HG03354 (cell line): ENCODE data around the gene RMDN3.

Experiments used
- ATAC-seq: cut with Tn5 transposase; IDR thresholded peaks from one replicate; pipeline ENCODE4 v1.9.1; 2021; ENCODE audit warnings: mild to moderate bottlenecking; ENCODE audit not compliant: unreplicated experiment, poor library complexity, severe bottlenecking

RMDN3 gene

DNA sequence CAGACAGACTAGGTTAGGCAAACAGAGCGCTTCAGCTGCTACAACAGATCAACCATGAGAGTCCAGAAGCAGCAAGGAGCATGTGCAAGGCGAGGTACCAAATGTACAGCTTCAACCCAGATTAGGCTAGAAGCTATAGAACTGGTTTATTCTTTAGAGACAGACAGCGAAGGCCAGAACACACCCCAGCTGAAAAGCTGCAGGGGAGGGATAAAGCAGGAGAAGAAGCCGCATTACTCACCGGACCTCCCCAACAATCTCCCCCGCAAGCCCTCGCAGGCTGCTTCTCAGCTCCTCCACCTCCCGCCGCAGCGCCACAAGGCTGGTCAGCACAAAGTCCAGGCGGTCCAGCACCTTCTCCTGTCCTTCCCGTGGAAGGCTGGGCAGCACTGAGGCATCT is 3.3 kb downstream of the RMDN3 start:
- no peak for ATAC-seq

DNA sequence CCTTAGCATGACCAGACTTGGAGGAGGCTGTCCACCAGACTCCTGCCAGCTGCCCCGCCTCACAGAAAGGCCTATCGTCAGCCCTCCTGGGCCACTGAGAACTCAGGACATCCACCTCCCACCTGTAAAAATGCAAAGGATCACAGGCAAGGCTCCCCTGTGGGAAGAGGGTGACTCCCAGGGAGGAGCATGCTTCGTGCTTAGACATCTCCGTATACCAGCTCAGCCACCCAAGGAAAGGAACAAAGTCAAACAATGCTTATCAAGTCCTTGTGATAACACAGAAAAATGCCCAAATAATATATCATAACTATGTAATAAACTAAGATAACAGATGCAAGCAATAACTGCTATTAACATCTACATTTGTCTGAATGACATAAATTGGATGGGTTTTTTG is 4.2 kb downstream of the RMDN3 start:
- no peak for ATAC-seq

DNA sequence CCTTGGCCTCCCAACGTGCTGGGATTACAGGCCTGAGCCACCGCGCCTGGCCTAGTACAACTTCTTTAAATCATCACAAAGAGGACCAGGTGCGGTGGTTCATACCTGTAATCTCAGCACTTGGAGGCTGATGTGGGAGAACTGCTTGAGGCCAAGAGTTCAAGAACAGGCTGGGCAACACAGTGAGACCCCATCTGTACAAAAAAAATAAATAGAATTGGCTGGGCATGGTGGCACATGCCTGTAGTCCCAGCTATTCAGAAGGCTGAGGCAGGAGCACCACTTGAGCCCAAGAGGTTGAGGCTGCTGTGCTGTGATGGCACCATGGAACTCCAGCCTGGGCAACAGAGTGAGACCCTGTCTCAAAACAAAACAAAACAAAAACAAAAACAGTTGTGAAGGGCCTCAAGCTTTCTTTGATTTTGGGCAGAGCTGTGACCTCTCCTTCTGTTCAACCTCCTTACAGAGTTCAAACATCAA is 5.9 kb downstream of the RMDN3 start:
- no peak for ATAC-seq

DNA sequence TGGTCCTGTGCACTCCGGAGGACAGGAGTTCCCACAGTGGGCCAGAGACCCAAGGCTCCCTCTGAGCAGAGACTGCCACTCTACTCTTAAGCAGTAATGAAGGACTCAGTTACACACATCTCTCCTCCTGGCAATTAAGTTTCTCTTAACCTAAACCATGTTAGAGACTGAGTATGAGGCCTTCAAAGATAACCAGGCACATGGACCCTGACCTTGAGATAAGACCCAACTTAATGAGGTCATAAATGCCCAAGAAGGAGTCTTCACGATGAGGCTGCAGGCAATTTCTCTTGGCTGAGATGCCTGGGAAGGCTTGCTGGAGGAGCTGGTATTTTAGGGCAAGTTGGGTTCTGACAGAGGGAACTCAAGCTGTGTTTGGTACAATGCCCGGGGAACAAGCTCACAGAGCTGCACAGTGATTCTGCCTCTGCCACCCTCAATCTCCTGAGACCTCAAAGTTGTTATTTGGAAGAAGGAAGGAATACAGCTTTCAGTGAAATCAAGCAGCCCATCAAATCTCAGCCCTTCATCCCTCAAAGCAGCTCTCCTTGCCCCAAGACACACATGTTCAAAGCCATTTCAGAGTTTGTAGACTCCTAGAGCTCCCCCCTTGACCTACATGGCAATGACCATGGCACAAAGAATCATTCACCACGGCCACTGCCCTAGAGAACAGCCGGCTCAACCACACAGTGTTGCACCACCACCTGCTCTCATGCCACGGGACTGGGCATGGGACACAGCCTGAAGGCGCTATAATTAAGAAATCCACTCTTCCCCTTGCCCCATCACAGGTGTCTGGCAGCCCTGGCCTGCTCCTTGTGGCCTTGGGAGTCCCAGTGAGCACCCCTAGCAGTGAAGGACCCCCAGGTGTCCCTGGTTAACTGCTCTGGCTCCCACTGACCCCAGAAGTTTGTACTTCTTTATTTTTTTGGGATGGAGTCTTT is 7.1 kb downstream of the RMDN3 start:
- ATAC-seq: no peak

DNA sequence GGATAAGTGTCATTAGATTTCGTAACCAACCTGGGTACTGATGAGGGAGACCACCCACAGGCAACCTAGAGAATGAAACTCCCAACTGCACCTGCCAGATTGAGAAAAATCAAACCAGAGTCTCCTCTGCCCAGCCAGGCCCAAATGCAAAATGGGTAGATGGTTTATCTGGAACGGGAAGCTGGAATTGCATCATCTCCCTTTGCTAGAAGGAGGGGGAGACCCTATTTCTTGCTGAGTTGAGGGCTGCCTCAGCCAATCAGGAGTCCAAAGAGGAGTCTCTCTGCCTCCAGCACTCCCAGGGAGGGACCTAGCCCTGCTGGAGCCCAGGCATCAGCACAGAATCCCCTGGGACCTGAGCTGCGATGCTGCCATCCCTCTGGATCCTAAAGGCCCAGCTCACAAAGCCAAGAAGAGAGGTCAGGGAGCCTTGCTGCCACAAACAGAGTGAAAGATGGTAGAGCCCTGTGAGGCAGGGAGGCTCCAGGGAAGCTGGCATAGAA is 8.1 kb downstream of the RMDN3 start:
- ATAC-seq: no peak

DNA sequence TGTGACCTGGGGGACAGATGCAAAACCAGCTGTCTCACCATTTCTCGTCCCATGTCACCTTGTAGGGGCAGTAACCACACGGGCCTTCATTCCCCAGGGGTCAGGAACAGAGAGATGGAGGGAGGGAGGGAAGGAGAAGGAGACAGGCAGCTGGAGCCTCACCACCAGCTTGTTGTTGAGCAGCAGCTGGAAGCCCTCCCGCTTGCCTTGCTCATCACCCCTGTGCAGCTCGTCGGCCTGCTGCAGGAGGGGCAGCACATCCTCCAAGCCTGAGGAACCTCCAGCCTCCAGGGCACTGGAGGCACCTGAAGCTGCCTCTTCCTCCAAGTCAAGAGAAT is 10.3 kb downstream of the RMDN3 start:
- no peak for ATAC-seq

DNA sequence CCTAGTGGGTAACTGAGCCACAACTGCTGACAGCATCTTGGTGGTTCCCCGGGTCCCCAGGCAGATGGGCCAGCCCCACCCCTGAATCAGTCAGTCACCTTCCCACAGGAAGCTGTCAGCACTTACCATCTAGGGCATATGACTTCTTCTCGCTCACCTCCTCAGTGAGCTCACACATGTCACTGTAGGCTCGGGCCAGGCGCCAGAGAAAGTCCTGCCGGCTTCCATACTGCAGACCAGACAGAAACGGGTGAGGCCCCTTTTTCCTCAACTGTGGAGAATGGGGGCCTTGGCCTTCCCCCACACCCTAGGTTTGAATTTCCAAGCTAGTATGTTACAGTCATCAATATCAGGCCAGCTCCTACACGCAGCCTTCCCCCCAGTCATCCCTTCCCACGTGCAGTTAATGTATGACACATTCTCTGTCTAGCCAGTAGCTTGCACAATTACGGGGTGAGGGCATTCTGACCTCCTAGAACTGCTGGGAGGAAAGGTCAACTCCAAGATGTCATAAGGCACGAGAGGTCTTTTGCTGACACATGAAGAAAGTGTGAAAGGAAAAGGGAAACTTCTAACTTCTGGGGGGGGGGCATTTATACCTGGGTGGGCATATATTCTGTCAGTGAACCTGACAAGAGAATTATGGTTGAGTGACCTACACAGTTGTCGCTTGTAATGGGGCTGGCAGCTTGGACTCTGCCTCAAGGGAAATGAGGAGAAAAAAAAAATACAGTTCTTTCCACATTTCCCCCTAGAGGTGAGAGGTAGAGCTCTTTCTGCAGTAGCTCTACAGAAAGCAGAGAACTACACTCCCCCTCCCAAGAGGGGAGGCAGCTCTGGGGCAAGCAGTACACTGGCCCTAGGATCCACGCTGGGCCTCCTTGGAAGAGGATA is 10.9 kb downstream of the RMDN3 start:
- ATAC-seq: no peak

DNA sequence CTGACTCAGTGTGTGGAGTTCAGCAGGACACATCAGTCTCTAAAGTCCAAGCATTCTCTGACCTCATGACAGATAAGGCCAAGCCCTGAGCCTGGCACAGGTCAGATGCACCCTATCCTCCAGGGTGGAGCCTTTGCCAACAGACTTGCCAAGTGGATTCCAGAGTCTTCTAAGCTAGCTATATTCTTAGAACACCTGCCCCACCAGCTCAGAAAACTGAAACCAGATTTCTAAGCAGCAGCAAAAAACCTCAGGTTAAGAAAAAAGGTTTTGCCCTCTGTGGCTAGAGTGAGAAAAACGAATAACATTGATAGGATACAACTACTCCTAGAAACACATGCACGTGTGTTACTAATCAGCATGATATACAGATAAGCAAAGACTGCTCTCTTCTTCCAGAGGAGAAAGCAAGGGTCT is 11.6 kb downstream of the RMDN3 start:
- ATAC-seq: no peak

DNA sequence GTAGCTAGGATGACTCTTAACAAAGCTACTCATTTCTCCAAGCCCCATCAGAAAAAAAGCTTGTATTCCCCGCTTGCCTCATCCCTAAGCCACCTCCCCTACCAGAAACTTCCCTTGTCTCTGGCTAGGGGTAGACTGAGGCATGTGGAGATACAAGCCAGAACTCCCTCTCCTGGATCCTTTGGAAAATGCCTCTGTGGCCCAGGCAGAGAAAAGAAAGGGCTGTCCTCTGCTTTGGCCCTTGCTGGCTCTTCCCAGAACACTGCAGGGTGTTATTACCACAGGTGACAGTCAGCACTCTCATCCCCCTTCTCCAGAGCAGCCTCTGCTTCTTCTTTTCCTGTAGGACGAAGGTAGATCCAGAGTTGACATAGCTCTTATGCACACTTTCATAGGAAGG is 15.2 kb downstream of the RMDN3 start:
- ATAC-seq: no peak

DNA sequence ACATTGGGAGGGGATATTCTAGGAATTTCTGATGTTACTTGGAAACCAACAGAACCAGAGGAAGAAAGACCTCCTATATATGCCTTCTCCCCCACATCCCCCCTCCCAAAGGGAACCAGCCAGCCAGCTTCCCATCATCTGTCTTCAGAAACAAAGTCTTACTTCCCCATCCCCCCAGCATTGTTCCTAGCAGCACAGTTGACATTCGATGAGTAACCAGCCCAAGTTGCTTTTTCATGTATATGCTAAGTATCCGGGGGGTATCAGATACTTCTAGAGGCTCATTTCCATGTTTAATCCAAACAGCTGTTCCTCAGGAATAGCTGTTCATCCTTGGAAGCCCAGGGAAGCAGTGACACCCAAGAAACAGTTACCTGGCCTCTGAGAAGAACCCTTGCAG is 16.0 kb downstream of the RMDN3 start:
- ATAC-seq: no peak

DNA sequence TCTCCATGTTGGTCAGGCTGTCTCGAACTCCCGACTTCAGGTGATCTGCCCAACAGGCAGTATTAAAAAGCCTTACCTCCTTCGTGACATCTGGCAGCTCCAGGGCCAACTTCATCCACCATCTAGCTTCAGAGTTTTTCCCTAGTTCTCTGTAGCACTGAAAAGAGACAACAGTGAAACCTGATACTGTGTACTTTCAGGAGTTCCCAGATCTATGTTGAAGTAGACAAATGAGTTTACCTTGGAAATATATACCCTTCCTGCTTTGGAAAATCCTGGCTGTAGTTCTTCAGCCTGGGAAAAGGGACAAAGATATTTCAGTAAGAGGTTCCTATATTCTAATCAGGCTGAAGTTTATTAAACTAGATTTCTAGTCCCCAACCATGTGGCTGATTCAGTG is 18.0 kb downstream of the RMDN3 start:
- no peak for ATAC-seq

DNA sequence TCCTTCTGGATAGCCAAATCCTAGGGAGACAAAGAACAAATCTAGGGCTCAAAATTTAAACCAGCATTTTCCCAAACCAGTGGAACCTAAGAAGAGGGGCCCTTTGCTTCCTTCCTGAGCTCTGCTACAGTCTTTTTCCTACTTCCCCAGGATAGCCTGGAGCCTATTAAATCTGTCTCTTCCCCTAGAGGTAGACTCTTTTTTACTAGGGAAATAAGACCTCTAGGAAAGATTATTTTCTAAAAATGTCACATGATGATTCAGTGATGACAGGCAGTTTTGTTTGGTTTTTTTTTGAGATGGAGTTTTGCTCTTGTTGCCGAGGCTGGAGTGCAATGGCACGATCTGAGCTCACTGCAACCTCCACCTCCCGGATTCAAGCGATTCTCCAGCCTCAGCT is 18.5 kb downstream of the RMDN3 start:
- ATAC-seq: no peak

DNA sequence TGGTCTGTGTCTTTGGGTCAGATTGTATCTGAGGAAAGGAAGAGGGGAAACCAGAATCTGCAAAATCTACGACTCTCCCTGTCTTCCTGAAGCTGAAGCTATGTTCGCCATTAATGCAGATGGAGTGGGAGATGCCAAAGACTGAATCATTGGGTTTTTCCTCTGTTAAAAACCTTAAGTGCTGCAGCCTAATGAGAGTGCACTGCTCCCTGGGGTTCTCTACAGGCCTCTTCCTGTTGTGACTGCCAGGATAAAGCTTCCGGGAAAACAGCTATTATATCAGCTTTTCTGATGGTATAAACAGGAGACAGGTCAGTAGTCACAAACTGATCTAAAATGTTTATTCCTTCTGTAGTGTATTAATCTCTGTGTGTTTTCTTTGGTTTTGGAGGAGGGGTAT is 24.0 kb downstream of the RMDN3 start:
- no peak for ATAC-seq

DNA sequence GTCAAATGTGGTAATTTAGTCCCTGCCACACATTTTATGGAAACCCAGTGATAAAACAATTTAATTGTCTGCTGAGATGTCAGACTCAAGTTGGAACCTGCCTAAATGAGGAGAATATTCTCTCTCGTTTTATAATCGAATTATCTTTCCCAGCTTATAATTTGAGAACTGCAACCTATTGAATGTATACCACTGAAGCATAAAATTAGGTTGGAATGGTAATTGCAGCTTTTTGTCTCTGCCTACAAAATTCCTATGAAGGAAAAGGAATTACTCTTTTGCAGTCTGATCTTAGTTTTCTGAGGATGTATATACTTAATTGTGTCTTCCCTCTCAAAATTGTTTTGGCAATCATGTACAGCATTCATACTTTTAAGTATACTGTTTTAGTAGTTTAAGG is 31.1 kb downstream of the RMDN3 start:
- no peak for ATAC-seq

DNA sequence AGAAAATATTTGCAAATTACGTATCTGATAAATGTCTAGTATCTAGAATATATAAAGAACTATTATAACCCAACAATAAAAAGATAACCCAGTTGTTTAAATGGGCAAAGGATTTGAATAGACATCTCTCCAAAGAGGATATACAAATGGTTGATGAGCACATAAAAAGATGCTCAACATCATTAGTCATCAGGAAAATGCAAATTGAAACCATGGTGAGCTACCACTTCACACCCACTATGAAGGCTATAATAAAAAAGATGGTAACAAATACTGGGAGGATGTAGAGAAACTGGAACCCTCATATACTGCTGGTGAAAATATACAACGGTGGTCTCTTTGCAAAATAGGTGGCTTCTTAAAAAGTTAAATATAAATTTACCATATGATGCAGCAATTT is 32.1 kb downstream of the RMDN3 start:
- no peak for ATAC-seq

DNA sequence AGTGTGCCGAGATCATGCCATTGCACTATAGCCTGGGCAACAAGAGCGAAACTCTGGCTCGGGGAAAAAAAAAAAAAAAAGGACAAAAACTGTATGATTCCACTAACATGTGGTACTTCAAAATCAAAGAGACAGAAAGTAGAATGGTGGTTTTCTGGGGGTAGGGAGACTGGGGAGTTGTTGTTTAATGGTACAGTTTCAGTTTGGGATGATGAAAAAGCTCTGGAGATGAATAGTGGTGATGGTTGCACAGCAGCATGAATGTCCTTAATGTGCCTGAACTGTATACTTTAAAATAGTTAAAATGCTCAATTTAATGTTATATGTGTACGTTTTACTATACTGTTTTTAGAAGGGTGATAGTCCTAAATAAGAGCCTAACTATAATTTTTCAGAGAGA is 32.7 kb downstream of the RMDN3 start:
- ATAC-seq: no peak

DNA sequence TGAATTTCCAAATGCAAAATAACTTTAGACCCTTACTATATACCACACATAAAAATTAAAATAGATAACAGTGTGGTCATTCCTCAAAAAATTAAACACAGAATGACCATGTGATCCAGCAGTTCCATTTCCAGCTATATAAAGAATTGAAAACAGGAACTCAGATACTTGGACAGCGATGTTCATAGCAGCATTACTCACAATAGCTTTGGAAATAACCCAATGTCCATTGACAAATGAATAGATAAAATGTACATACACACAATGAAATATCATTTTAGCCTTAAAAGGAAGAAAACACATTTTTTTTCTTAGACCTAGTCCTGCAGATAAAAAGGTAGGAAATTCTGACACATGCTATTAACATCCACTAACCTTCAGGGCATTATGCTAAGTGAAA is 33.4 kb downstream of the RMDN3 start:
- ATAC-seq: no peak

DNA sequence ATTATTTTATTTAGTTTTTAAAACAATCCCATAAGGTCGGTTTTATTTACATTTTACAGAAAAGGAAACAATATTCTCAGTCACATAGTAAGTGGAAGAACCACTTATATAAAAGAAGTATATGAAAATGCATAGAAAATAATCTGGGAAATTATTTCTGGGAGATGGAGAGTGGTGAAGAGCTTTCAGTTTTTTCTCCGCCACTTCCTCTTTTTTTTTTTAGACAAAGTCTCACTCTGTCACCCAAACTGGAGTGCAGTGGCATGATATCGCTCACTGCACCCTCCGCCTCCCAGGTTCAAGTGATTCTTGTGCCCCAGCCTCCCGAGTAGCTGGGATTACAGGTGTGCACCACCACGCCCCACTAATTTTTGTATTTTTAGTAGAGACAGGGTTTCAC is 38.9 kb downstream of the RMDN3 start:
- no peak for ATAC-seq

DNA sequence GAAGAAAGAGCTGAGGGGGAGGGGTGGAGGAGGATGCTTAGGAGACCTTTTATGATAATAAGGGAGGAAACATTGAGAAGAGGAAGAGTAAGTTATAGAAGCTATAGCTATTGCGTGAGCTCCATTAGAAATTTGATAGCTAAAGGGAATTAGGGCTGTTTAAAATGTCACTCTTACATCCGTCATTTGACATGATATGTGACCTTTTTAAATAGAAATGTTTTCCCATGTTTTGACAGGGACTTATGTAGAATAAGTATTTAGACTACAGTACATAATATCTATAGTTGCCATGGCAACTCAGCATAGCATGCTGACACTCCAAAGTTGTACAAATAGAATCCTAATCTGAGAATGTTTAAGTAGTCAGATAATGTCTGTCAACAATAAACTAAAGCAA is 40.9 kb downstream of the RMDN3 start:
- no peak for ATAC-seq

DNA sequence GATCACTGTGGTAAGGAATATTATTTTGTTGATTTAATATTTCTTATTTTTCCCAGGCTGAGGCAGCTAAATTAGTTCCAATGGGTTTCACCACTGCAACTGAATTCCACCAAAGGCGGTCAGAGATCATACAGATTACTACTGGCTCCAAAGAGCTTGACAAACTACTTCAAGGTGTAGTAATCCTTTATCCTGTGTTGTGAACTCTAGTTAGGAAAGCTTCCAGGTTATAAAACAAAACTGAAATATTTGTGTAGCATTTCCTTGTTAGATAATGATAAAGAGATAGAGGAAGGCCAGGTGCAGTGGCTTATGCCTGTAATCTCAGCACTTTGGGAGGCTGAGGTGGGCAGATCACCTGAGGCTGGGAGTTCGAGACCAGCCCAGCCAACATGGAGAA is 48.9 kb downstream of the RMDN3 start:
- ATAC-seq: no peak

DNA sequence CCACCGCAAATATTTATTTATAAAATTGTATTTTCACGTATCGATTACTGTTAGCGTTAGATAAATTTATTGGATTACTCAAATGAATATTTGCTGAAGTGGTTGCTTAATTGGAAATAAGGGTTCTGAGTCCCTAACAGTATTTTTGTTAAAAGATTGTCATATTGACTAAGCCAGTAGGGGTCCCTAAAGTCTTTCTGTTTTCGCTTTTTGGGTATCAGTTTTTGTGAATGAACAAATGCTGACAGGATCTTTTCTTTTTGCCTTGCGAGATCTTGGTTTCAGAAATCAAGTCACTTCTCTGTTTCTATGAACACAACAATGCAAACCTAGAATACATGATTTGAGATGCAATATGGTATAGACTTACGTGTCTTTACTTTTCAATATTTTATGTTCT is 53.0 kb downstream of the RMDN3 start:
- no peak for ATAC-seq
